NK-92 (cell line): Measurements from ENCODE around the gene EPHB4.
"Not testable (repeated sequence)": the region's sequence is repeated elsewhere in the genome, so short reads cannot be mapped to it uniquely, and the experiment has no call there.

ENCODE experiments used
- DNase-seq: peaks from one replicate; lab custom pipeline; 2025; ENCODE audit not compliant: unreplicated experiment; lab: John Stamatoyannopoulos, UW

Gene EPHB4

DNA sequence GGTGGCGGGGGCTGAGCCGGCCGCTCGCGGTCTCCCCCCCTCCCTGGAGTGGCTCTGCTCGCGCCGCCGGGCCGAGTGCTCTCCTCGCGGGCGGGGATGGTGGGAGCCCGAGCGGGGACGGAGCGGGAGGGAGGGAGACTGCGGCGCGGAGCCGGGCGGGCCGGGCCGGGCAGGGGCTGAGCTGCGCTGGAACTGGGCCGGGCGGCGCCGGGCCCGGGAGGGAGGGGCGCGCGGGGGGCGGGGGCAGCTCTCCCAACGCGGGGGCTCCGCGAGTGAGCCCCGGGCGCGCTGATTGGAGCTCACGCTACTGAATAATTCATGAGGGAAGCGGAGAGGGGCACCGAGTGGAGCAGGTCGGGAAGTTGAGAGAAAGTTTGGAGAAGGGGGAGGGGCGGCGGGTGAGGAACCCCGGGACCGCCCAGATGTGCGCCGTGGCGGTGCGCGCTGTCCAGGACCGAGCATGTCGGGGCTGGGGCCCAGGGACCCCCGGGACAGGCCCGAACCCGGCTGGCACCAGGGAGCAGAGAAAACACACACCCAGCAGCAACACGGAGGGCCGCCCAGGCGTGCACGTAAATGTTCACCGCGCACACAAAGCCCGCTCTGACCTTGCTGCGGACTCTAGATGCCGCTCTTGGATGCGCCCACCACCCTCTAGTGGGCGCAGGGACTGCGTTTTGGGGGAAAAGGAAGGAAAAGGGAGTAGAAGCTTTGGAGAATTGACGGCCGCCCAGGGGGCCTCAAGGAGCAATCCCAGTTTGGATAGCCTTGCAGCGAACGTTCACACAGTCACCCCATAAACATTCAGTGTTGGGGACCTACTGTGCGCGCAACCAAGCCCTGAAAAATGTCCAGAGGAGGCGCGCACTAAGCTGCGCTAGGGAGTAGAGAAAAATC is at the start of gene EPHB4:
TSS of gene EPHB4 (minus strand) at position 194 of the 897 bp plus-strand sequence. CDS start 493 bp downstream, outside the sequence.
- no peak for DNase-seq

- no peak for DNase-seq
Observed at GRCh38 chr7:100875356-100875751, 48.0 kb upstream of the EPHB4 start.

DNA sequence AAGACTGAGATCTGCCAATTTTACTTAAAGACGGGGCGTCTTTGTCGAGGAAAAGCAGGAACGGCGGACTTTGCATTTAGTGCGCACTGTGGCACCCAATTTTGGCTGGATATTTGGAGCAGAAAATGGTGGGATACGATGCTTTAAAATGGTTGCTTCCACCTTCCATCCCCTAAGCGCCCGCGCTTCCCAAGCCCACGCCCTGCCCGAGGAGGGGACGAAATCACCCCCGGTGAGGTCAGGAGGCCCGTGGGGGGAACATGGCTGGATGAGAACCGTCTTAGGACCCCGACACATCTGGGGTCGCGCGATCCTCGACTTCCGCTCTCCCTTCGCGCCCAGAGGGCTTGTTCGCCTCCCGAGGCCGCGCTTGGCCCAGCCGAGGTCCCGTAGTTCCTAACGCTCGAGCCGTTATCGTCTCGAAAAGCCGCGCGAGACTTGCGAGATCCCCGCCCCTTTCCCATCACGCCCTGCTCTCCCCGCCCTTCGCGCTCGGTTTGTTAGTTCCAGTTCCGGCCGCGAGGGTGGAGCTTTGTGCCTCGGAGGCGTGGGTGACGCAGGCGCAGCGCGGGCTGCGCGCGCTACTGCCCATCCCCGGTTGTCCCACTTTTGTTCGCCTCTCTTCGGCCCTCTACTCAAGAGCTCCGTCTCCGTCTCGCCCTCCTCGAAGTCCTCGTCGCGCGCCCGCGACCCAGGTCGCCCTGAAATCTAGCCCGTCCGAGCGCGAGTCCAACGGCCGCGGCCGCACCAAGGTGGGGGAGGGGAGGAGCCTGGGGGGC is 47.4 kb upstream of the EPHB4 start, which contains the start of gene SRRT:
TSS of gene SRRT (plus strand) at position 527 of the 779 bp plus-strand sequence. CDS start 488 bp downstream, outside the sequence.
- DNase-seq, result peak; percentile 94

- no peak for DNase-seq
Observed at GRCh38 chr7:100874300-100874576, 46.9 kb upstream of the EPHB4 start.

- DNase-seq, result no peak
Observed at GRCh38 chr7:100873599-100874299, 46.4 kb upstream of the EPHB4 start.

GRCh38 chr7:100867776-100868485 is 40.6 kb upstream of the EPHB4 start:
- no peak for DNase-seq

DNA sequence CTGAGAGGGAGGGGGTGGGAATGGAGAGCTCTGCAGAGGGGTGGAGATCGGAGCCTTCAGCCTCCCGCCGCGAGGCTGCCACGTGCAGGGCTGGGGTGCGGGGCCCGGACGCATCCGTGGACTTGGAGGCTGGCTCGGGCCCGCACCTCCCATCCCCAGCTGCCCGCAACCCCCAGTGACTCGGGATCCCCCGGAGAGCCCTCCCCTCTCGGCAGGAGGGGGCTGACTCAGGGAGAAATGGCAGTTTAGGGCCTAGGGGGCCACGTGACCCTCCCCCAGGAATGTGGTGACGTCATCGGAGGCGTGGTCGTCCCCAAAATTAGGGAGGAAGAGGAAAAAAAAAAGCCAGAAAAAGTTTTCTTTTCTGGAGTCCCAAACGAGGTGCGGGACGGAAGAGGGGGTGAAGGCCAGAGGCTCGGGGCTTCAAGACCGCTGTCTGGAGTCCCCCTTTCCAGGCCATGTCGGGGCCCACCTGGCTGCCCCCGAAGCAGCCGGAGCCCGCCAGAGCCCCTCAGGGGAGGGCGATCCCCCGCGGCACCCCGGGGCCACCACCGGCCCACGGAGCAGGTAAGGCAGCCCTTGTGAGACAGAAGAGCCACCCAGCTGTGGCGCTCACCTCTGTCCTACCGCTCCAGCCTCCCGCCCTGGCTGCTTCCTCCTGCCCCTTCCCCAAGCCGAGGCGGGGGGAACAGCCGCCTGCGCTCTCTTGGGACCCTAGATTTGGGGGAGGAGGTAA is 39.9 kb upstream of the EPHB4 start, which contains the start of gene TRIP6:
TSS of gene TRIP6 (plus strand) at position 348 of the 736 bp plus-strand sequence. CDS start at position 459, 111 bp downstream.
- no peak for DNase-seq

DNA sequence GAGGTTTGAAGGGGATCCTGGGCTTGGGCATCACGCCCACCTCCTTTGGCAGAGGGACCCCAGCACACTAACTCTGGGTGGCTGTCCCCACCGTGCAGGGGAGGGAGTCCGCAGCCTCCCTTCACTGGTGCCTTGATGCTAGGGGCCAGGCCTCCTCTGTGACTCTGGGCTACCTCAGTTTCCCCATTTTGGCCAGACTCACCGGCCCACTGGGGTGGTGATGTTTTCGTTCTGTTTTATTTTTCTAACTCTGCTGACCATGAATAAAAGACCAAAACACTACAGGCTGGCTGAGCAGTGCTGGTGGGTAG is 39.4 kb upstream of the EPHB4 start:
- DNase-seq, result no peak

DNA sequence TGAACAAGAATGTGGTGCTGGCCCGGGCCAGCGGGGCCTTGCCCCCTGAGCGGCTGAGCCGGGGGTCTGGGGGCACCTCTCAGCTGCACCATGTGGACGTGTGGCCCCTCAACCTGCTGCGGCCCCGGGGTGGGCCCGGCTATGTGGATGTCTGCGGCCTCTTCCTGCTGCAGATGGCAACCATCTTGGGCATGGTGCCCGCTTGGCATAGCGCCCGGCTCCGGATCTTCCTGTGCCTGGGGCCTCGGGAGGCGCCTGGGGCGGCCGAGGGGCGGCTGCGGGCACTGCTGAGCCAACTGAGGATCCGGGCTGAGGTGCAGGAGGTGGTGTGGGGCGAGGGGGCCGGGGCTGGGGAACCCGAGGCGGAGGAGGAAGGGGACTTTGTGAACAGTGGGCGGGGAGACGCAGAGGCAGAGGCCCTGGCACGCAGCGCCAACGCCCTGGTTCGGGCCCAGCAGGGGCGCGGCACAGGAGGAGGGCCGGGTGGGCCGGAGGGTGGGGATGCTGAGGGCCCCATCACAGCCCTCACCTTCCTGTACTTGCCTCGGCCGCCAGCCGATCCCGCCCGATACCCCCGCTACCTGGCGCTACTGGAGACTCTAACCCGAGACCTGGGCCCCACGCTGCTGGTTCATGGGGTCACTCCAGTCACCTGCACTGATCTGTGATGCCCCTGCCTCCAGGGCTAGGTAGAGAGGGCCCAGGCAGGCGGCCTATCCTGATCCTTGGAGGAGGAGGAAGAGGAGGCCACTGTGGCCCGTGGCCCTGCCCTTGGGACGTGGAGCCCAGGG is 38.8 kb upstream of the EPHB4 start:
- no peak for DNase-seq

DNA sequence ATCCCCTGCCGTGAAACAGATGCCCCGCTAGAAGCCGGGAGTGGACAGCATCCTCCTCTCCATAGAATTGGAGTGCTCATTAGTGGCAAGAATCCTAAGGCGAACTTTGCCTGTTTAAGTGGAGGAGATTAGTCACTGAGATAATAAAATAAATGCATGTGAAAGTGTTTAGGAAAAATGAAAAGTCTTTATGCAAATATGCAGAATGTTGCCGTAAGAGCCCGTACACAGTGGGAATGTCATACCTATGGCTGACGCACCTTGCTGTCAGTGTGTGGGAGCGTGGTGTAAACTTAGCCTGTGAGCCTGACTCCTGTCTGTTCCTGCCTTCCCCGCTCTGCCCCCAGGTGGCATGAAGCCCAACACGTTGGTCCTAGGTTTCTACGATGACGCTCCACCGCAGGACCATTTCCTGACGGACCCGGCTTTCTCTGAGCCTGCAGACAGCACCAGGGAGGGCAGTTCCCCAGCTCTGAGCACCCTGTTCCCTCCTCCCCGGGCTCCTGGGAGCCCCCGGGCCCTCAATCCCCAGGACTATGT is 38.1 kb upstream of the EPHB4 start:
- no peak for DNase-seq

GRCh38 chr7:100864263-100864845 is 37.0 kb upstream of the EPHB4 start:
- DNase-seq, result no peak

DNA sequence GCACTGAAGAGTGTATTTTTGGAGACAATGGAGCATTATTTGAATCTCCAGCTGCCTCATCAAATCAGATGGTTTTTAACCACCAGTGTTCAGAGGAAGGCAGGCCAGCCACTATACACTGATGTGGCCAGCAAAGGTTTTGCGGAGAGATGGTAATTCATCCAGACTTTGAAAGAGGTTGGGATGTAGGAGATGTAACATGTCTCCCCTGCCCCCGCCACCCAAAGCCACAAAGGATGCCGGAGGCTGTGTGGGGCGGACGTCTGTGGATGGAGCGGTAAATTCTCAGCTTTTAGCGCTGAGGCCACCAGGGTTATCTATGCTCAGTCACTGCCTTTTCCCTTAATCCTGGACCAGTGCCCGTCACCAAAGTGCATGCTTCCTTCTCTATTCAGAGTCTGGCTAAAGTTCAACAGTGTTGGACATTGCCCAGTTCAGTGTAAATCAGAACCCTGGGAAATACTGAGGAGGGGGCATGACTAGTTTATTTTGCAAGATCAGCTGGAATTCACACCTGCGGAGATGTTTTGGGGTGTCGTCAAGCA is 36.2 kb upstream of the EPHB4 start:
- DNase-seq, result no peak

- no peak for DNase-seq
Observed at GRCh38 chr7:100861616-100861985, 34.3 kb upstream of the EPHB4 start.

- DNase-seq, result no peak
Observed at GRCh38 chr7:100860702-100861615, 33.6 kb upstream of the EPHB4 start.

GRCh38 chr7:100859856-100860255 is 32.5 kb upstream of the EPHB4 start:
- DNase-seq, result no peak

- no peak for DNase-seq
Observed at GRCh38 chr7:100856871-100857282, 29.6 kb upstream of the EPHB4 start.

- DNase-seq, result no peak
Observed at GRCh38 chr7:100855515-100855914, 28.2 kb upstream of the EPHB4 start.

DNA sequence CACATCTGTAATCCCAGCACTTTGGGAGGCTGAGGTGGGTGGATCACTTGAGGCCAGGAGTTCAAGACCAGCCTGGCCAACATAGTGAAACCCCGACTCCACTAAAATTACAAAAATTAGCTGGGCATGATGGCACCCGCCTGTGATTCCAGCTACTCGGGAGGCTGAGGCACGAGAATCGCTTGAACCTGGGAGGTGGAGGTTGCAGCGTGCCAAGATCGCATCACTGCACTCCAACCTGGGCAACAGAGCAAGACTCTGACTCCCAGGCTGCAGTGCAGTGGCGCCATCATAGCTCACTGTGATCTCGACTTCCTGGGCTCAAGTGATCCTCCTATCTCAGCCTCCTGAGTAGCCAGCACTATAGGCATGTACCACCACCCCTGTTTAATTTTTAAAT is 27.6 kb upstream of the EPHB4 start:
- not testable (repeated sequence) for DNase-seq
